Stimulated activated CD8-positive, alpha-beta memory T cell treated with anti-CD3 and anti-CD28 coated beads, Interleukin-15, amount 100 ng/mL, for 1 hour (primary cell): ENCODE results near the gene DUSP11.
A peak's percentile ranks its signal among the peaks of the same experiment; 100 is the strongest.
"Not testable (repeated sequence)": the region's sequence is repeated elsewhere in the genome, so short reads cannot be mapped to it uniquely, and the experiment has no call there.

Experiments used
- DNase-seq: peaks from one replicate; pipeline ENCODE4 v3.0.0-alpha.2; 2020; ENCODE audit warnings: low read depth

The DUSP11 gene

GRCh38 chr2:73772819-73773218, 7.1 kb downstream of the DUSP11 start:
- no peak for DNase-seq

- no peak for DNase-seq
Observed at GRCh38 chr2:73770725-73771124, 9.2 kb downstream of the DUSP11 start.

GRCh38 chr2:73766994-73767393, 12.9 kb downstream of the DUSP11 start:
- no peak for DNase-seq

GRCh38 chr2:73766349-73766748, 13.6 kb downstream of the DUSP11 start:
- DNase-seq: no peak

GRCh38 chr2:73764945-73765344, 15.0 kb downstream of the DUSP11 start:
- DNase-seq: no peak

GRCh38 chr2:73762571-73762970, 17.3 kb downstream of the DUSP11 start:
- no peak for DNase-seq

- DNase-seq: no peak
Observed at GRCh38 chr2:73759904-73760303, 20.0 kb downstream of the DUSP11 start.

- no peak for DNase-seq
Observed at GRCh38 chr2:73759285-73759764, 20.6 kb downstream of the DUSP11 start.

GRCh38 chr2:73754332-73754731, 25.6 kb downstream of the DUSP11 start:
- not testable (repeated sequence) for DNase-seq

- no peak for DNase-seq
Observed at GRCh38 chr2:73749314-73749713, 30.6 kb downstream of the DUSP11 start.

GRCh38 chr2:73746877-73747208, 33.1 kb downstream of the DUSP11 start:
- DNase-seq: no peak

GRCh38 chr2:73746015-73746876, 33.7 kb downstream of the DUSP11 start:
- no peak for DNase-seq

- DNase-seq: no peak
Observed at GRCh38 chr2:73740767-73741166, 39.1 kb downstream of the DUSP11 start.

GRCh38 chr2:73739101-73739500, 40.8 kb downstream of the DUSP11 start:
- DNase-seq: no peak

GRCh38 chr2:73736855-73737779, 42.8 kb downstream of the DUSP11 start, which contains the start of gene TPRKB:
TSS of gene TPRKB (minus strand) at chr2:73737345. CDS start at chr2:73734569, 2,776 bp downstream.
- peak; percentile 91 for DNase-seq

GRCh38 chr2:73736378-73736777, 43.5 kb downstream of the DUSP11 start:
- no peak for DNase-seq

GRCh38 chr2:73730810-73731209, 49.1 kb downstream of the DUSP11 start:
- no peak for DNase-seq

GRCh38 chr2:73728711-73729110, 51.2 kb downstream of the DUSP11 start:
- DNase-seq: no peak

GRCh38 chr2:73728043-73728442, 51.9 kb downstream of the DUSP11 start:
- no peak for DNase-seq

- DNase-seq: not testable (repeated sequence)
Observed at GRCh38 chr2:73726657-73727056, 53.2 kb downstream of the DUSP11 start.

- DNase-seq: no peak
Observed at GRCh38 chr2:73718851-73719621, 60.9 kb downstream of the DUSP11 start.

- no peak for DNase-seq
Observed at GRCh38 chr2:73718421-73718820, 61.5 kb downstream of the DUSP11 start.
